Activated T-cell treated with anti-CD3 and anti-CD28 coated beads for 4 hours (primary cell): ENCODE measurements around the gene DIDO1.
A peak's percentile ranks its signal among the peaks of the same experiment; 100 is the strongest.
"Not testable (repeated sequence)": the region's sequence is repeated elsewhere in the genome, so short reads cannot be mapped to it uniquely, and the experiment has no call there.

Experiments
- DNase-seq: peaks from one replicate; pipeline ENCODE4 v3.0.0-alpha.2; 2020

Gene DIDO1

GRCh38 chr20:62962221-62962879 lies 36.0 kb upstream of the DIDO1 start:
- DNase-seq = no peak

- DNase-seq = no peak
These were observed 35.5 kb upstream of the DIDO1 start for GRCh38 chr20:62961799-62962198.

GRCh38 chr20:62961310-62961783 lies 35.0 kb upstream of the DIDO1 start:
- DNase-seq = no peak

- DNase-seq = not testable (repeated sequence)
These were observed 34.4 kb upstream of the DIDO1 start for GRCh38 chr20:62960446-62961309.

GRCh38 chr20:62959998-62960436 lies 33.7 kb upstream of the DIDO1 start:
- no peak for DNase-seq

GRCh38 chr20:62959101-62959971 lies 33.0 kb upstream of the DIDO1 start:
- DNase-seq = no peak

GRCh38 chr20:62958388-62959100 lies 32.2 kb upstream of the DIDO1 start:
- no peak for DNase-seq

- no peak for DNase-seq
These were observed 31.1 kb upstream of the DIDO1 start for GRCh38 chr20:62957136-62958117.

GRCh38 chr20:62956387-62957135 lies 30.3 kb upstream of the DIDO1 start:
- DNase-seq = no peak

GRCh38 chr20:62955519-62956386 lies 29.4 kb upstream of the DIDO1 start:
- no peak for DNase-seq

- DNase-seq = peak; percentile 24
These were observed 27.8 kb upstream of the DIDO1 start for GRCh38 chr20:62953839-62954703.

GRCh38 chr20:62952968-62953838 lies 26.9 kb upstream of the DIDO1 start:
- DNase-seq = no peak

- no peak for DNase-seq
These were observed 26.2 kb upstream of the DIDO1 start, which contains the start of gene SLC17A9 for GRCh38 chr20:62952373-62952967. Gene SLC17A9 (plus strand): TSS chr20:62952709. CDS start chr20:62952831, 122 bp downstream.

- no peak for DNase-seq
These were observed 25.6 kb upstream of the DIDO1 start for GRCh38 chr20:62951896-62952372.

- no peak for DNase-seq
These were observed 25.0 kb upstream of the DIDO1 start for GRCh38 chr20:62951143-62951895.

- no peak for DNase-seq
These were observed 24.4 kb upstream of the DIDO1 start for GRCh38 chr20:62950741-62951140.
